Activated CD8-positive, alpha-beta T cell treated with anti-CD3 and anti-CD28 coated beads for 36 hours (primary cell): Measurements from ENCODE around the gene RPRD1B. TPM values are rescaled to one million over a fixed set of nuclear protein-coding genes. Genes with fewer than 3 reads are reported as not detected.

ENCODE experiments used
- ATAC-seq: fragments of 200-7000 bp; cut with Tn5 transposase; one replicate; pipeline ENCODE4 v1.10.0; 2021; ENCODE audit warnings: mild to moderate bottlenecking, moderate library complexity
- CTCF ChIA-PET: fragments of 350-600 bp; sonication (Branson Sonifier 250); formaldehyde crosslinking; loops from one replicate; lab custom pipeline; 2021; ENCODE audit warnings: antibody characterized with exemption; lab: Charles Lee
- POLR2A ChIA-PET: fragments of 350-600 bp; sonication (Branson Sonifier 250); formaldehyde crosslinking; loops from one replicate; lab custom pipeline; 2021; ENCODE audit warnings: antibody characterized with exemption; lab: Charles Lee
- DNase-seq: peaks from one replicate; pipeline ENCODE4 v3.0.0-alpha.2; 2020
- H3K27ac Mint-ChIP-seq: one replicate; pipeline ENCODE4 v1.8.0; 2021; ENCODE audit warnings: mild to moderate bottlenecking, mixed read lengths
- H3K27me3 Mint-ChIP-seq: one replicate; pipeline ENCODE4 v1.8.0; 2021; ENCODE audit warnings: mixed read lengths
- H3K36me3 Mint-ChIP-seq: one replicate; pipeline ENCODE4 v1.8.0; 2021; ENCODE audit warnings: low read depth, mixed read lengths
- H3K4me1 Mint-ChIP-seq: one replicate; pipeline ENCODE4 v1.8.0; 2021; ENCODE audit warnings: low read depth, mixed read lengths
- H3K4me3 Mint-ChIP-seq: one replicate; pipeline ENCODE4 v1.8.0; 2021; ENCODE audit warnings: mild to moderate bottlenecking, moderate library complexity, mixed read lengths
- H3K9me3 Mint-ChIP-seq: one replicate; pipeline ENCODE4 v1.8.0; 2021; ENCODE audit warnings: mixed read lengths
- CTCF ChIP-seq: fragments of 200-600 bp; IDR thresholded peaks from one replicate; pipeline ENCODE4 v1.8.0; 2022; ENCODE audit warnings: antibody characterized with exemption, mild to moderate bottlenecking
- intact Hi-C: fragments of 100-400 bp; cut with micrococcal nuclease; formaldehyde crosslinking; loops from one replicate; pipeline ENCODE4 v1.10.0; 2022
- total RNA-seq, 2 experiments: library from RNA; stranded (reverse); gene quantifications; one replicate each; pipeline ENCODE4 v1.2.3, GENCODE V29; 2021

RPRD1B gene
- total RNA-seq, 2 experiments from 2014 or later, result 29.1 to 29.3 TPM

- Mint-ChIP-seq H3K4me3 (no peak overlapping the region), H3K36me3 (no peaks in the 10 kb centered on the region), H3K27ac (no peak overlapping the region), H3K4me1 (peaks cover 7% of the 10 kb centered on the region), H3K9me3 (no peaks in the 10 kb centered on the region), H3K27me3 (no peaks in the 10 kb centered on the region)
- ChIA-PET CTCF (interaction anchor here (0.7 kb wide), 1 partner anchor 60 kb away, joined by 3 read pairs; no protein-coding TSS in a partner anchor), POLR2A (interaction anchor here (0.6 kb wide), 1 partner anchor 872 kb away, joined by 3 read pairs; no protein-coding TSS in a partner anchor)
- TF ChIP-seq CTCF, result no peak
- no peak for ATAC-seq
- intact Hi-C loops, result no loop called here
- no peak for DNase-seq
These were observed 99.5 kb downstream of the RPRD1B start for GRCh38 chr20:38132910-38133501.

DNA sequence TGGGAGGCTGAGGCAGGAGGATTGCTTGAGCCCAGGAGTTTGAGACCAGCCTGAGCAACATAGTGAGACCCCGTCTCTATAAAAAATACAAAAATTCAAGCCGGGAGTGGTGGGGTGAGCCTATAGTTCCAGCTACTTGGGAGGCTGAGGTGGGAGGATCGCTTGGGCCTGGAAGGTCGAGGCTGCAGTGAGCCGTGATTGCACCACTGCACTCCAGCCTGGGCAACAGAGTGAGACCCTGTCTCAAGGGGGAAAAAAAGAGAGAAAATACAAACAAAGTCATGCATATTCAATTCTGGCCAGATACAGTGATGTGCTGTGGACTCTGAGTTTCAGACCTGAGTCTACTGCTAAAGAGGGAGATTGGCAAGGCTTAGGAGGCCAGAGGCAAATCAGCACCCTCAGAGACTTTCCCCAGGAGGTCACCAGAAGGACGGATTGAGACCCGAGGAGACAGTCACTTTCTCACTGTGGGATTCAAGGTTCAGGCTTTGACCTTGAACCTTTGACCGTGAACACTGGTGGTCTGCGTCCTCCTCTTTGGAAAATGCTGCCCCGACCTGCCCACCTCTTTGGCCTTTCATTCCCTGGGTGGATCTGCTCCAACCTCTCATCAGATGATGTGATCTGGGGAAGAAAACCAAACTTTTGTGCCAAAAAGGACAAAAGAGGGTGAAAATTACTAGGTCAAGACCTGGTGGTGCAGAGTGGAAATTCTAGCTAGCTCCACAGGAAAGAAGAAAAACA lies 100.3 kb downstream of the RPRD1B start:
- intact Hi-C loops, result no loop called here
- H3K4me1 Mint-ChIP-seq, result peaks cover 7% of the 10 kb centered on the region
- no peaks in the 10 kb centered on the region for H3K36me3 Mint-ChIP-seq
- ATAC-seq (no peak), DNase-seq (no peak)
- no peak overlapping the region for H3K27ac Mint-ChIP-seq
- POLR2A ChIA-PET, result no interaction called here
- H3K9me3 Mint-ChIP-seq, result no peaks in the 10 kb centered on the region
- CTCF ChIA-PET, result no interaction called here
- no peak overlapping the region for H3K4me3 Mint-ChIP-seq
- no peaks in the 10 kb centered on the region for H3K27me3 Mint-ChIP-seq
- TF ChIP-seq CTCF, result no peak

GRCh38 chr20:38134427-38135270 lies 101.1 kb downstream of the RPRD1B start:
- H3K27ac Mint-ChIP-seq, result no peak overlapping the region
- H3K4me1 Mint-ChIP-seq, result peaks cover 7% of the 10 kb centered on the region
- ChIA-PET POLR2A (no interaction called here), CTCF (no interaction called here)
- H3K9me3 Mint-ChIP-seq, result no peaks in the 10 kb centered on the region
- no peak overlapping the region for H3K4me3 Mint-ChIP-seq
- no peak for TF ChIP-seq CTCF
- H3K36me3 Mint-ChIP-seq, result no peaks in the 10 kb centered on the region
- no peaks in the 10 kb centered on the region for H3K27me3 Mint-ChIP-seq
- DNase-seq (peak; percentile 11), ATAC-seq (peak; percentile 30)
- intact Hi-C loops, result no loop called here

- Mint-ChIP-seq H3K27me3 (no peaks in the 10 kb centered on the region), H3K27ac (no peak overlapping the region), H3K4me1 (peaks cover 7% of the 10 kb centered on the region), H3K4me3 (no peak overlapping the region), H3K9me3 (no peaks in the 10 kb centered on the region), H3K36me3 (no peaks in the 10 kb centered on the region)
- ATAC-seq, result no peak
- ChIA-PET POLR2A (no interaction called here), CTCF (no interaction called here)
- intact Hi-C loops, result no loop called here
- DNase-seq, result no peak
- no peak for TF ChIP-seq CTCF
These were observed 101.7 kb downstream of the RPRD1B start for GRCh38 chr20:38135271-38135650.
